Measurements from ENCODE around the gene SLC16A3.

Gene SLC16A3

GRCh38 chr17:82227629-82228277, 1.1 kb upstream of the SLC16A3 start:
- Histone ChIP-seq H3K4ac (ENCODE audit: low read depth, low read length) (no peak overlapping the region), H3K79me2 (ENCODE audit: control insufficient read depth, insufficient read depth, low read length, poor library complexity) (peaks cover 12% of the 10 kb centered on the region), H3K23ac (ENCODE audit: low read length) (no peak overlapping the region), H4K91ac (ENCODE audit: low read depth, low read length) (peak overlapping the region; percentile 87), H3K4me3 (ENCODE audit: low read depth, low read length) (no peak overlapping the region), H2BK120ac (ENCODE audit: insufficient read depth, low read length, poor library complexity) (no peak overlapping the region), H4K8ac (ENCODE audit: low read depth, low read length) (no peak overlapping the region), H3K4me1 (ENCODE audit: control insufficient read depth in 1 of 2, insufficient read depth in 2 of 2, low read length in 2 of 2) (peaks cover 20 to 31% of the 10 kb centered on the region in 2 experiments), H3K36me3 (ENCODE audit: control insufficient read depth in 1 of 2, insufficient read depth in 2 of 2, low read length in 2 of 2) (no peaks in the 10 kb centered on the region), H2AFZ (ENCODE audit: insufficient read depth, low read length, poor library complexity) (no peak overlapping the region), H3K27ac (ENCODE audit: low read depth, low read length) (no peak overlapping the region), H3K9me3 (ENCODE audit: insufficient read depth, low read depth, low read length) (peaks cover 3% of the 10 kb centered on the region), H3K4me2 (ENCODE audit: low read length) (peak overlapping the region; percentile 93), H2BK5ac (ENCODE audit: low read depth, low read length, poor library complexity) (no peak overlapping the region), H3K9ac (ENCODE audit: low read length) (no peak overlapping the region), H3K79me1 (ENCODE audit: low read length) (peaks cover 15% of the 10 kb centered on the region), H3K27me3 (ENCODE audit: insufficient read depth, low read length) (peaks cover 15% of the 10 kb centered on the region), H2AK5ac (ENCODE audit: low read length) (no peak overlapping the region), H3K14ac (ENCODE audit: low read length) (no peak overlapping the region), H4K12ac (ENCODE audit: low read depth, low read length) (no peak overlapping the region), H2BK12ac (ENCODE audit: low read length) (no peak overlapping the region), H3K18ac (ENCODE audit: low read length) (no peak overlapping the region)
- no peak for DNase-seq
- WGBS (ENCODE audit: extremely low coverage, insufficient coverage, insufficient read length) = no CpG with 5 or more reads among the region's 18 CpGs

DNA sequence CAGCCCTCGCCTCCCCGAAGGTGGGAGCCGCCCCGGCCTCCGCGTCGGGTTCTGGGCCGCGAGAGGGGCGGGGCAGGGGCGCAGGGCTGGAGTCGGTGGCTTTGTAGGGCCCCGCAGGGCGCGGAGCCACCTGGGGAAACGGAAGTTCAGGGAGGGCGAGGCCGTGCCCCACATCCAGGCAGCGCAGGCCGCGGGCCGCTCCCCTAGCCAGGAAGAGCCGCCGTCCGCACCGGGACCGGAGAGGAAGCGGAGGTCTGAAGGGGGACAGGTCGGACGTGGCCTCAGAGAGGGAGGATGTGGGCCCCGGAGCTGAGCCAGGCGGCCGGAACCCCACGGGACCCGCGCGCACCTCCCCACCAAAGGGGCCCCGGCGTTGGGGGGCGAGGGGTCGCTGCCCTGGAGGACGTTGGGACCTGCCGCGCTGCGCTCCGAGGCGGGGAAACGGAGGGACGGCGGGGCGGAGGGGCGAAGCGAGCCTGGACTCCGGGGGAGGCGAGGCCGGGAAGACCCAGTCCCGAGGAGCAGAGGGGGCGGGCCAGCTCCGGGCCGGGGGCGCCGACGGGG, 482 bp upstream of the SLC16A3 start:
- H4K12ac ChIP-seq (ENCODE audit: low read depth, low read length) = peak overlapping the region; percentile 28
- H2BK12ac ChIP-seq (ENCODE audit: low read length) = peak overlapping the region; percentile 47

DNA sequence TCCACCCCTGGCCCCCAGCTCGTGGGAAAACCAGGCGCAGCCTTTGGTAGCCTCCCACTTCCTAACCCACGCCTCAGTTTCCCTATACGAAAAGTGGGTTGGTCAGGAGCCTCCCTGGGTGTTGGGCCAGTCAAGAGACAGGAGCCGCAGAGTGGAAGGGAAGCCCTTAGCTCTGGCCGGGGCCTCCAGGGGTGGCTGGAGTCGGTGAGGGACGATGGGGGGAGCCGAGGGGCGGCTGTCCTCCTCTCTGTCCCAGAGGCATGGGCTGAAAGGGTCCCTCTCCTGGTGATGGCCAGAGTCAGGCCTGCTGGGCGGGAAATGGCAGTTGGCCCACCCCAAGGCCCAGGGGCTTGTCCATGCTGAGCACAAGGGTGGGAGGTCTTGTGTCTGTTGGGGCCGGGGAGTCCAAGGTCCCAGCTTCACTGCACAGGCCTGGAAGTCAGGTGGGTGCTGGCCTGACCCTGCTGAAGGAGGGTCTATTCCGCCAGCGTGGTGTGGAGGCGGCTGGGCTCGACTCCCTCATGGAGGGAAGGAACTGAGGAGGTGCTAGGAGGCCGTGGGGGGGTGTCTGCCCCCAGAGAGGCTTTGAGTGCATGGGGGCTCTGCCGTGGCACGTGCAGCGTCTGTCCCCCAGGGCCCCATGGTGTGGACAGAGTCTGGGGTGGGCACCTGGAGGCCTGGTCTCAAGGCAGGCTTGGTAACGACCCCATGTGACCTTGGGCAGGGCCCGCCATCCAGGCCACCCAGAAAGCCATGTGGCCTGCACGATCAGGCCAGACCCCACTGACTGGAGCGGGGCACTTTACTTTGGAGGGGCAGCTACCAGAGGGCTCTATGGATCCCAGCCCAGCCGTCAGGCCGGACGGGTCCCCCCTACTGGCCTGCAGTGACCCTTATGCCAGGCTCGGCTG, 1.1 kb downstream of the SLC16A3 start:
- Histone ChIP-seq H2BK120ac (ENCODE audit: insufficient read depth, low read length, poor library complexity) (peak overlapping the region; percentile 2), H2AFZ (ENCODE audit: insufficient read depth, low read length, poor library complexity) (no peak overlapping the region), H3K9me3 (ENCODE audit: insufficient read depth, low read depth, low read length) (peaks cover 3% of the 10 kb centered on the region), H2BK12ac (ENCODE audit: low read length) (peak overlapping the region; percentile 12), H3K4me2 (ENCODE audit: low read length) (peak overlapping the region; percentile 93), H3K4me1 (ENCODE audit: control insufficient read depth in 1 of 2, insufficient read depth in 2 of 2, low read length in 2 of 2) (peaks cover 32 to 47% of the 10 kb centered on the region in 2 experiments), H4K12ac (ENCODE audit: low read depth, low read length) (peak overlapping the region; percentile 40), H3K18ac (ENCODE audit: low read length) (peak overlapping the region; percentile 40), H3K79me1 (ENCODE audit: low read length) (peaks cover 21% of the 10 kb centered on the region), H4K8ac (ENCODE audit: low read depth, low read length) (peak overlapping the region; percentile 2), H3K79me2 (ENCODE audit: control insufficient read depth, insufficient read depth, low read length, poor library complexity) (peaks cover 16% of the 10 kb centered on the region), H3K14ac (ENCODE audit: low read length) (peak overlapping the region; percentile 37), H3K9ac (ENCODE audit: low read length) (no peak overlapping the region), H2BK5ac (ENCODE audit: low read depth, low read length, poor library complexity) (no peak overlapping the region), H3K36me3 (ENCODE audit: control insufficient read depth in 1 of 2, insufficient read depth in 2 of 2, low read length in 2 of 2) (peaks cover 0 to 3% of the 10 kb centered on the region in 2 experiments), H4K91ac (ENCODE audit: low read depth, low read length) (peak overlapping the region; percentile 70), H3K27me3 (ENCODE audit: insufficient read depth, low read length) (peaks cover 15% of the 10 kb centered on the region), H3K27ac (ENCODE audit: low read depth, low read length) (no peak overlapping the region), H2AK5ac (ENCODE audit: low read length) (peak overlapping the region; percentile 82), H3K23ac (ENCODE audit: low read length) (no peak overlapping the region), H3K4me3 (ENCODE audit: low read depth, low read length) (peak overlapping the region; percentile 71), H3K4ac (ENCODE audit: low read depth, low read length) (peak overlapping the region; percentile 66)
- DNase-seq = peak in 1 of 2 donors; percentile 36
- WGBS (ENCODE audit: extremely low coverage, insufficient coverage, insufficient read length) = no CpG with 5 or more reads among the region's 28 CpGs

More for the DNA sequence above, 482 bp upstream of the SLC16A3 start:
- Histone ChIP-seq H3K79me1 (ENCODE audit: low read length) (peaks cover 15% of the 10 kb centered on the region), H4K8ac (ENCODE audit: low read depth, low read length) (peak overlapping the region; percentile 77), H3K4me1 (ENCODE audit: control insufficient read depth in 1 of 2, insufficient read depth in 2 of 2, low read length in 2 of 2) (peaks cover 22 to 37% of the 10 kb centered on the region in 2 experiments), H4K91ac (ENCODE audit: low read depth, low read length) (peak overlapping the region; percentile 87), H3K14ac (ENCODE audit: low read length) (peak overlapping the region; percentile 54), H3K4me2 (ENCODE audit: low read length) (peak overlapping the region; percentile 93), H3K4ac (ENCODE audit: low read depth, low read length) (peak overlapping the region; percentile 28), H3K4me3 (ENCODE audit: low read depth, low read length) (peak overlapping the region; percentile 62), H3K23ac (ENCODE audit: low read length) (no peak overlapping the region), H3K18ac (ENCODE audit: low read length) (peak overlapping the region; percentile 48), H3K27ac (ENCODE audit: low read depth, low read length) (no peak overlapping the region), H2AK5ac (ENCODE audit: low read length) (peak overlapping the region; percentile 60), H3K9me3 (ENCODE audit: insufficient read depth, low read depth, low read length) (peaks cover 3% of the 10 kb centered on the region), H2BK5ac (ENCODE audit: low read depth, low read length, poor library complexity) (no peak overlapping the region), H2BK120ac (ENCODE audit: insufficient read depth, low read length, poor library complexity) (peak overlapping the region; percentile 72), H2AFZ (ENCODE audit: insufficient read depth, low read length, poor library complexity) (peak overlapping the region; percentile 33), H3K27me3 (ENCODE audit: insufficient read depth, low read length) (peaks cover 15% of the 10 kb centered on the region), H3K9ac (ENCODE audit: low read length) (no peak overlapping the region), H3K79me2 (ENCODE audit: control insufficient read depth, insufficient read depth, low read length, poor library complexity) (peaks cover 12% of the 10 kb centered on the region), H3K36me3 (ENCODE audit: control insufficient read depth in 1 of 2, insufficient read depth in 2 of 2, low read length in 2 of 2) (peaks cover 0 to 2% of the 10 kb centered on the region in 2 experiments)
- DNase-seq = peak in 1 of 2 donors; percentile 34
- no CpG with 5 or more reads among the region's 63 CpGs for WGBS (ENCODE audit: extremely low coverage, insufficient coverage, insufficient read length)

DNA sequence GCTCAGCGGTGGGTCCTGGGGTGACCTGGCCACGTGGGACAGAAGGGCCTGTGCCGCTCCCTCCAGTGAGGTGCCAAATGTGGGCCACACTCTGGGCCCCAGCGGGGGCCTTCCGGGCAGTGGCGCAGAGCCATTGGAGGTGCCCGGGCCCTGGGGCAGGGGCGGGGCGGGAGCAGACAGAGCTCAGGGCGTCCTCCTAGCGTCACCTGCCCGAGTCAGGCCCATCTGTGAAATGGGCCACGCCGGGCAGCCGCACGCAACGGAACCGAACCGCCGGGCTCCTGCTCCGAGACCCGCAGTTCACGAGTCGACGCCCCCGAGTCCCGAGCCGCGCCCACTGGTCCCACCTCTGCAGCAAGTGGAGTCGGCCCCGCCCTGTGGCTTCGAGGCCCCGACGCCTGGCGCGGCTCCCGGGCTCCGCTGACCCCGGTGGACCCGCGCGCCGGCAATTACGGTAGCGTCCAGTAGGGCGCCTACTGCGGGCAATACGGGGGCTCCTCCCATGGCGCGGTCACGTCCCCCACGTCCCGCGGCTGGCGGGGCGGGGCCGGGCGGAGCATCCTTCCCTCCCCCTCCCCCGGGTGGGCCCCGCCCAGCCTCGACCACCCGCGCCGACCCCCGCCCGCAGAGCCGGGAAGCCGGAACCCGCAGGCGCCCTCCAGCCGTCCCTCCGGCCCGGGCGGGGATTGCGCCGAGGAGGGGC, 1.9 kb downstream of the SLC16A3 start:
- Histone ChIP-seq H2AK5ac (ENCODE audit: low read length) (peak overlapping the region; percentile 82), H3K23ac (ENCODE audit: low read length) (no peak overlapping the region), H3K4me2 (ENCODE audit: low read length) (peak overlapping the region; percentile 93), H3K18ac (ENCODE audit: low read length) (peak overlapping the region; percentile 70), H3K27ac (ENCODE audit: low read depth, low read length) (no peak overlapping the region), H4K91ac (ENCODE audit: low read depth, low read length) (peak overlapping the region; percentile 94), H3K9me3 (ENCODE audit: insufficient read depth, low read depth, low read length) (no peaks in the 10 kb centered on the region), H3K79me2 (ENCODE audit: control insufficient read depth, insufficient read depth, low read length, poor library complexity) (peaks cover 16% of the 10 kb centered on the region), H3K4me1 (ENCODE audit: control insufficient read depth in 1 of 2, insufficient read depth in 2 of 2, low read length in 2 of 2) (peaks cover 37 to 50% of the 10 kb centered on the region in 2 experiments), H3K27me3 (ENCODE audit: insufficient read depth, low read length) (peaks cover 15% of the 10 kb centered on the region), H2AFZ (ENCODE audit: insufficient read depth, low read length, poor library complexity) (peak overlapping the region; percentile 74), H2BK12ac (ENCODE audit: low read length) (peak overlapping the region; percentile 28), H3K36me3 (ENCODE audit: control insufficient read depth in 1 of 2, insufficient read depth in 2 of 2, low read length in 2 of 2) (peaks cover under 1 to 7% of the 10 kb centered on the region in 2 experiments), H3K79me1 (ENCODE audit: low read length) (peaks cover 22% of the 10 kb centered on the region), H2BK120ac (ENCODE audit: insufficient read depth, low read length, poor library complexity) (peak overlapping the region; percentile 78), H3K4ac (ENCODE audit: low read depth, low read length) (peak overlapping the region; percentile 66), H2BK5ac (ENCODE audit: low read depth, low read length, poor library complexity) (no peak overlapping the region), H4K8ac (ENCODE audit: low read depth, low read length) (peak overlapping the region; percentile 92), H4K12ac (ENCODE audit: low read depth, low read length) (peak overlapping the region; percentile 86), H3K14ac (ENCODE audit: low read length) (peak overlapping the region; percentile 50), H3K4me3 (ENCODE audit: low read depth, low read length) (peak overlapping the region; percentile 55), H3K9ac (ENCODE audit: low read length) (no peak overlapping the region)
- WGBS (ENCODE audit: extremely low coverage, insufficient coverage, insufficient read length) = no CpG with 5 or more reads among the region's 76 CpGs
- peak; percentile 71 to 78 for DNase-seq

Data from trophoblast cell (in vitro differentiated cells and primary cell).